Stimulated activated CD4-positive, alpha-beta T cell treated with anti-CD3 and anti-CD28 coated beads, Interleukin-2, amount 100 ng/mL, for 4 hours (primary cell): Measurements from ENCODE around the gene CSHL1.
"Not testable (repeated sequence)": the region's sequence is repeated elsewhere in the genome, so short reads cannot be mapped to it uniquely, and the experiment has no call there.

Source experiments
- DNase-seq: peaks from one replicate; pipeline ENCODE4 v3.0.0-alpha.2; 2020; ENCODE audit warnings: low read depth

CSHL1 gene

GRCh38 chr17:63939884-63940283, 28.8 kb upstream of the CSHL1 start:
- DNase-seq = no peak

- no peak for DNase-seq
Measured at GRCh38 chr17:63939401-63939800, 28.3 kb upstream of the CSHL1 start.

GRCh38 chr17:63937920-63938319, 26.9 kb upstream of the CSHL1 start:
- no peak for DNase-seq

- DNase-seq = no peak
Measured at GRCh38 chr17:63937319-63937718, 26.3 kb upstream of the CSHL1 start.

- DNase-seq = no peak
Measured at GRCh38 chr17:63934183-63935112, 23.4 kb upstream of the CSHL1 start.

GRCh38 chr17:63933598-63933997, 22.5 kb upstream of the CSHL1 start:
- no peak for DNase-seq

- DNase-seq = no peak
Measured at GRCh38 chr17:63932721-63933120, 21.7 kb upstream of the CSHL1 start.

- no peak for DNase-seq
Measured at GRCh38 chr17:63931981-63932561, 21.0 kb upstream of the CSHL1 start, which contains the start of gene CD79B. Gene CD79B, minus strand, starts transcription at chr17:63932331. Its CDS starts 70 bp downstream, at chr17:63932261.

- peak; percentile 29 for DNase-seq
Measured at GRCh38 chr17:63930951-63931575, 20.0 kb upstream of the CSHL1 start.

- DNase-seq = no peak
Measured at GRCh38 chr17:63929860-63930766, 19.1 kb upstream of the CSHL1 start.

- DNase-seq = no peak
Measured at GRCh38 chr17:63928966-63929695, 18.1 kb upstream of the CSHL1 start.

- no peak for DNase-seq
Measured at GRCh38 chr17:63928172-63928666, 17.2 kb upstream of the CSHL1 start.

- no peak for DNase-seq
Measured at GRCh38 chr17:63927464-63928171, 16.6 kb upstream of the CSHL1 start.

GRCh38 chr17:63926164-63926563, 15.1 kb upstream of the CSHL1 start:
- DNase-seq = no peak

- DNase-seq = no peak
Measured at GRCh38 chr17:63925615-63926014, 14.6 kb upstream of the CSHL1 start.

- not testable (repeated sequence) for DNase-seq
Measured at GRCh38 chr17:63922402-63922801, 11.3 kb upstream of the CSHL1 start.

GRCh38 chr17:63920779-63921178, 9.7 kb upstream of the CSHL1 start:
- DNase-seq = not testable (repeated sequence)

- DNase-seq = not testable (repeated sequence)
Measured at GRCh38 chr17:63920050-63920449, 9.0 kb upstream of the CSHL1 start.

GRCh38 chr17:63919311-63919723, 8.3 kb upstream of the CSHL1 start:
- DNase-seq = peak; percentile 64

GRCh38 chr17:63918789-63919305, 7.8 kb upstream of the CSHL1 start, which contains the start of gene GH1:
Gene GH1, minus strand, starts transcription at chr17:63918839. Its CDS starts 63 bp downstream, at chr17:63918776.
- DNase-seq = not testable (repeated sequence)
